H4 (cell line): ENCODE measurements around the gene SLMAP. TPM values are rescaled to one million over a fixed set of nuclear protein-coding genes. Genes with fewer than 3 reads are reported as not detected.
A peak's percentile ranks its signal among the peaks of the same experiment; 100 is the strongest.

Experiments
- DNase-seq: peaks from one replicate; pipeline ENCODE4 v3.0.0-alpha.2; 2015; ENCODE audit warnings: low spot score
- total RNA-seq: library from RNA; depleted of rRNA; stranded (reverse); fragments of >200 nt; shearing (Covaris generic); gene quantifications from 2 replicates; pipeline ENCODE4 v1.2.3, GENCODE V29; 2014; rRNA removed

SLMAP gene
- total RNA-seq, 1 experiment from 2014 or later, result 17.0 TPM

GRCh38 chr3:57961177-57961827 lies 205.2 kb downstream of the SLMAP start:
- no peak for DNase-seq

- peak; percentile 19 for DNase-seq
These were observed 205.8 kb downstream of the SLMAP start for GRCh38 chr3:57961828-57962447.

- DNase-seq, result no peak
These were observed 206.3 kb downstream of the SLMAP start for GRCh38 chr3:57962448-57962834.

GRCh38 chr3:57963811-57964346 lies 207.8 kb downstream of the SLMAP start:
- no peak for DNase-seq

GRCh38 chr3:57966829-57967228 lies 210.7 kb downstream of the SLMAP start:
- DNase-seq, result no peak

GRCh38 chr3:57967590-57967989 lies 211.5 kb downstream of the SLMAP start:
- DNase-seq, result no peak

GRCh38 chr3:57968501-57968900 lies 212.4 kb downstream of the SLMAP start:
- no peak for DNase-seq

GRCh38 chr3:57971975-57972374 lies 215.9 kb downstream of the SLMAP start:
- no peak for DNase-seq

GRCh38 chr3:57972531-57973111 lies 216.5 kb downstream of the SLMAP start:
- no peak for DNase-seq

GRCh38 chr3:57973715-57974477 lies 217.8 kb downstream of the SLMAP start:
- no peak for DNase-seq

- peak; percentile 71 for DNase-seq
These were observed 218.8 kb downstream of the SLMAP start for GRCh38 chr3:57974796-57975388.

- no peak for DNase-seq
These were observed 221.7 kb downstream of the SLMAP start for GRCh38 chr3:57977818-57978235.

GRCh38 chr3:57978316-57978715 lies 222.2 kb downstream of the SLMAP start:
- no peak for DNase-seq

Other genes with a start within 250 kb of the SLMAP start
- gene DNAH12, start 212.0 kb upstream of the SLMAP start, total RNA-seq, result 0.06 TPM in 1 of 2 replicates, not detected in the other
- gene PDE12, start 200.0 kb upstream of the SLMAP start, total RNA-seq, result 6.2 and 7.6 TPM in 2 replicates
- 209 and 245 TPM in 2 replicates for gene ARF4, start 159.0 kb upstream of the SLMAP start, total RNA-seq
- gene DENND6A, start 63.2 kb upstream of the SLMAP start, total RNA-seq, result 8.9 and 10.0 TPM in 2 replicates